Glutamatergic neuron (in vitro differentiated cells): ENCODE data around the gene EMILIN1. TPM values are rescaled to one million over a fixed set of nuclear protein-coding genes. Genes with fewer than 3 reads are reported as not detected.

ENCODE experiments used
- DNase-seq: peaks from one replicate; pipeline ENCODE4 v3.0.0; 2022
- H3K27ac Mint-ChIP-seq: one replicate; pipeline ENCODE4 v1.8.0; 2020; ENCODE audit warnings: mild to moderate bottlenecking, mixed read lengths, inconsistent platforms; ENCODE audit not compliant: unreplicated experiment
- H3K27me3 Mint-ChIP-seq: one replicate; pipeline ENCODE4 v1.8.0; 2020; ENCODE audit warnings: mild to moderate bottlenecking, moderate library complexity, mixed read lengths, inconsistent platforms; ENCODE audit not compliant: unreplicated experiment
- H3K36me3 Mint-ChIP-seq: one replicate; pipeline ENCODE4 v1.8.0; 2020; ENCODE audit warnings: mild to moderate bottlenecking, mixed read lengths, inconsistent platforms; ENCODE audit not compliant: unreplicated experiment
- H3K4me1 Mint-ChIP-seq: one replicate; pipeline ENCODE4 v1.8.0; 2020; ENCODE audit warnings: mild to moderate bottlenecking, low read depth, mixed read lengths, inconsistent platforms; ENCODE audit not compliant: unreplicated experiment
- H3K4me3 Mint-ChIP-seq: one replicate; pipeline ENCODE4 v1.8.0; 2020; ENCODE audit warnings: mild to moderate bottlenecking, mixed read lengths, inconsistent platforms; ENCODE audit not compliant: unreplicated experiment
- H3K9me3 Mint-ChIP-seq: one replicate; pipeline ENCODE4 v1.8.0; 2020; ENCODE audit warnings: mild to moderate bottlenecking, moderate library complexity, mixed read lengths, inconsistent platforms; ENCODE audit not compliant: unreplicated experiment
- long read RNA-seq: library from polyadenylated mRNA; unstranded; transcript quantifications from one replicate; pipeline ENCODE4 v2.0.0, GENCODE V29; 2020; ENCODE audit not compliant: unreplicated experiment
- total RNA-seq: library from RNA; stranded (reverse); fragmentation: NEBNext Ultra II Directional; extraction: Animal tissue kit (Norgen Biotek cat#: 25700); gene quantifications from one replicate; pipeline ENCODE4 v1.2.1, GENCODE V29; 2021; ENCODE audit not compliant: unreplicated experiment
- TF ChIP-seq, protein P1 (sequence below): fragments of 200-600 bp; sonication (generic); IDR thresholded peaks from one replicate; pipeline ENCODE4 v1.5.0; 2021; ENCODE audit not compliant: partially characterized antibody, unreplicated experiment

The EMILIN1 gene
- 3.2 TPM for total RNA-seq
- long read RNA-seq, partial matches to known transcripts: 1 of 1 reads
- long read RNA-seq, other reads (novel, unspliced or antisense): 0 of 1 reads

DNA sequence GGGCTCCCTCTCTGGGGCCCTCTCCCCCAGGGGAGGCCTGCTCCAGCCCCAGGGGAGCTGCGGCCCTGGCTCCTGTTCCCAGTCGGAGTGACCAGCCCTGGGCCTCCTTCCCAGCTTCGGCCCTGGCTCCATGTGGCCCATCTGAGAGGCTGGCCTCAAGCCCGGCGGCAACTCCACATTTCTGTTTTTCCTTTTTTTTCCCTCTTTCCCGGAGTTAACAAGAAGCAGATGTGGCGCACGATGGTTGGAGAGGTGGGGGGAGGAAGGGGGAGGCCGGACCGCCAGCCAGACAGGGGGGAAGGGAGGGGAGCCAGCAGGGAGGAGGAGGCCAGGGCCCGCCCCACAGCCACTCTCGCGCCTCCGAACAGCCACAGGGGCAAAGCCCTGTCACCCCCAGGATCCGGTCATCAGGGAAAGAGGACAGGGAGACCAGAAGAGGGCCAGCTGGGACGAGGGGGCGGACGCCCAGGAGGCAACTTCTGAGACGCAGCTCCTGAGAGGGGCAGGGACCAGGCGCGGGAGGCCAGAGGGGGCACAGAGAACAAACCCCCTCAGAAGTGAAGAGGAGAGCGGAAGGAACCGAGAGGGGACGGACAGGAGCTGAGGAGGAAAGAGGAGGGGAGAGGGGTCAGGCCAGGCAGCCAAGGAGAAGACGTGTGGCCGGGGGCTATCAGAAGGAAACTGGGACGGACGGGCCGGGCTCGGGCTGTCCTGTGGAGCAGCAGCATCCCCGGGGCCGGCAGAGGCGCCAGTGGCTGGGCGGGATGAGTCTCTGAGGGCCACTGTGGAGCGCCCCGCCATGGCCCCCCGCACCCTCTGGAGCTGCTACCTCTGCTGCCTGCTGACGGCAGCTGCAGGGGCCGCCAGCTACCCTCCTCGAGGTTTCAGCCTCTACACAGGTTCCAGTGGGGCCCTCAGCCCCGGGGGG, at the start of gene EMILIN1:
TSS of gene EMILIN1 (plus strand) at position 349 of the 928 bp plus-strand sequence. CDS start at position 800, 451 bp downstream.
- peaks cover 39% of the 10 kb centered on the region for H3K4me1 Mint-ChIP-seq
- H3K27ac Mint-ChIP-seq: no peak within 1 kb of the TSS
- peaks cover 14% of the 10 kb centered on the region for H3K27me3 Mint-ChIP-seq
- DNase-seq: peak; percentile 37
- H3K36me3 Mint-ChIP-seq: peaks cover 11% of the 10 kb centered on the region
- H3K4me3 Mint-ChIP-seq: peak within 1 kb of the TSS; percentile 75
- TF ChIP-seq, protein P1, sequence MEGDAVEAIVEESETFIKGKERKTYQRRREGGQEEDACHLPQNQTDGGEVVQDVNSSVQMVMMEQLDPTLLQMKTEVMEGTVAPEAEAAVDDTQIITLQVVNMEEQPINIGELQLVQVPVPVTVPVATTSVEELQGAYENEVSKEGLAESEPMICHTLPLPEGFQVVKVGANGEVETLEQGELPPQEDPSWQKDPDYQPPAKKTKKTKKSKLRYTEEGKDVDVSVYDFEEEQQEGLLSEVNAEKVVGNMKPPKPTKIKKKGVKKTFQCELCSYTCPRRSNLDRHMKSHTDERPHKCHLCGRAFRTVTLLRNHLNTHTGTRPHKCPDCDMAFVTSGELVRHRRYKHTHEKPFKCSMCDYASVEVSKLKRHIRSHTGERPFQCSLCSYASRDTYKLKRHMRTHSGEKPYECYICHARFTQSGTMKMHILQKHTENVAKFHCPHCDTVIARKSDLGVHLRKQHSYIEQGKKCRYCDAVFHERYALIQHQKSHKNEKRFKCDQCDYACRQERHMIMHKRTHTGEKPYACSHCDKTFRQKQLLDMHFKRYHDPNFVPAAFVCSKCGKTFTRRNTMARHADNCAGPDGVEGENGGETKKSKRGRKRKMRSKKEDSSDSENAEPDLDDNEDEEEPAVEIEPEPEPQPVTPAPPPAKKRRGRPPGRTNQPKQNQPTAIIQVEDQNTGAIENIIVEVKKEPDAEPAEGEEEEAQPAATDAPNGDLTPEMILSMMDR: no peak
- H3K9me3 Mint-ChIP-seq: peaks cover 11% of the 10 kb centered on the region

DNA sequence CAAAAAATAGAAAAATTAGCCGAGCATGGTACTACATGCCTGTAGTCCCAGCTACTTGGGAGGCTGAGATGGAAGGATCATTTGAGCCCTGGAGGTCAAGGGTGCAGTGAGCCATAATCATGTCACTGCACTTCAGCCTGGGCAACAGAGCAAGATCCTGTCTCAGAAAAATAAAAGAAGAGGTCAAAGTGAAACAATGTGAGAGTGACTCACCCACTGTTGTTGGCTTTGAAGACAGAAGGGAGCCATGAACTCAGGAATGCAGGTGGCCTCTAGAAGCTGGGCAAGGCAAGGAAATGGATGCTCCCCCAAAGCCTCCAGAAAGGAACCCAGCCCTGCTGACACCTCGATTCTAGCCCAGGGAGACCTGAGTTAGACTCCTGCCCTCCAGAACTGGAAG, 49.4 kb upstream of the EMILIN1 start:
- DNase-seq: no peak
- Mint-ChIP-seq H3K4me3 (no peak overlapping the region), H3K27me3 (peaks cover 7% of the 10 kb centered on the region), H3K4me1 (peaks cover 8% of the 10 kb centered on the region), H3K27ac (no peak overlapping the region), H3K36me3 (no peaks in the 10 kb centered on the region), H3K9me3 (peaks cover 3% of the 10 kb centered on the region)
- TF ChIP-seq, protein P1: no peak

DNA sequence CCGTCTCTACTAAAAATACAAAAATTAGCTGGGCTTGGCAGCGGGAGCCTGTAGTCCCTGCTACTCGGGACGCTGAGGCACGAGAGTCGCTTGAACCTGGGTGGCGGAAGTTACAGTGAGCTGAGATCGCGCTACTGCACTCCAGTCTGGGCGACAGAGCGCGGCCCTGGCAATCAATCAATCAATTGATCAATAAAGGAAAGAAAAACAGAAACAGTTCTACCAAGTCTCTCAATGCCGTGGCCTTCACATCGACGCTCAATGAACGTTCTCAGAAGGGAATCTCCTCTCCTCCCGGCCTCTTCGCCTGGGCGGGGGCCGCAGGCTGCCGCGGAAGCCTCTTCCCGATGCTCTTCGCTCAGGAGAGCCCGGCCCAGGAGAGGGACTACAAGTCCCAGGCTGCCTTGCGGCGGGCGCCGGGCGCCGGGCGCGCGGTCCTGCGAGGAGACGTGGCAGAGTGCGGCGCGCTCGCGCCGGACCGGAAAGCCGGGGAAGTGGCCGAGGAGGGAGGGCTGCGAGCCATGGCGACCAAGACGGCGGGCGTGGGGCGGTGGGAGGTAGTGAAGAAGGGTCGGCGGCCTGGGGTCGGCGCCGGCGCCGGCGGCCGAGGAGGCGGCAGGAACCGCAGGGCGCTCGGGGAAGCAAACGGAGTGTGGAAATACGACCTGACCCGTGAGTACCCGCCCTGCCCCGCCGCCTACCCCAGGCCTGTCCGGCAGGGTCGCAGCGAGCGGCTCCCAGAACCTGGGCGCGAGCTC, 45.7 kb upstream of the EMILIN1 start, which contains the start of gene TMEM214:
TSS of gene TMEM214 (plus strand) at position 471 of the 758 bp plus-strand sequence. CDS start at position 522, 51 bp downstream.
- Mint-ChIP-seq H3K4me3 (peak within 1 kb of the TSS; percentile 93), H3K4me1 (peaks cover 11% of the 10 kb centered on the region), H3K9me3 (peaks cover 3% of the 10 kb centered on the region), H3K36me3 (no peaks in the 10 kb centered on the region), H3K27ac (peak within 1 kb of the TSS; percentile 68), H3K27me3 (peaks cover 8% of the 10 kb centered on the region)
- DNase-seq: peak; percentile 88
- TF ChIP-seq, protein P1: no peak

DNA sequence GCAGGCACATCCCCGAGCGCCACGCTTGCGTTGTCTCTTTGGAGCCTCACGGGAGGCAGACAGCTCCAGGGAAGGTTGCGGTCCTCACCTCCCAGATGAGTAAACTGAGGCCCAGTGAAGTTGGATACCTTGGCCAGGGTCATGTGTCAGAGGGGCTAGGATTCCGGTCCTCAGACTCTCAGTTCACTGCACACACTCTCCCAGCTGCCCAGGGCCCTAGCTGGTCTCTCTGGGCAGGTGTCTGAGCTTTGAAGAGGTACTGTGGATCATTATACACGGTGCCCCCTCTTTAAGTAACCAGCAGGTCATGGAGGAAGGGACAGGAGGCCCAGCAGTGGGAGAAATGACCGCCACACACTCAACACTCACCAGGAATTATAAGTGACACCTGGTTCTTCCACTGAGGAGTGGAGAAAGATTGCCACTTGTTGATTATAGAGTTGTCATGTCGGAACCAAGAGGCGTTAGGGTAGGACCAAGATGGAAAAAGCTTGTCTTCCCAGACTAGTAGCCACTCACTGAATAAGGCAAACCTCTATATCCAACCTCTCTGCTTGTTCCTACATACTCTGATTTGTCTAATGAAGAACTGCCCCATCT, 45.1 kb upstream of the EMILIN1 start:
- Mint-ChIP-seq H3K36me3 (no peaks in the 10 kb centered on the region), H3K27ac (no peak overlapping the region), H3K4me3 (peak overlapping the region; percentile 93), H3K27me3 (peaks cover 8% of the 10 kb centered on the region), H3K9me3 (peaks cover 3% of the 10 kb centered on the region), H3K4me1 (peaks cover 11% of the 10 kb centered on the region)
- TF ChIP-seq, protein P1: no peak
- no peak for DNase-seq
